GM19372 (cell line): Measurements from ENCODE around the gene NFKB1.
A peak's percentile ranks its signal among the peaks of the same experiment; 100 is the strongest.
"Not testable (repeated sequence)": the region's sequence is repeated elsewhere in the genome, so short reads cannot be mapped to it uniquely, and the experiment has no call there.

ENCODE experiments used
- ATAC-seq: cut with Tn5 transposase; IDR thresholded peaks from one replicate; pipeline ENCODE4 v1.9.1; 2021; ENCODE audit warnings: mild to moderate bottlenecking, low read depth, moderate library complexity; ENCODE audit not compliant: unreplicated experiment

NFKB1 gene

GRCh38 chr4:102500696-102501446 is at the start of gene NFKB1:
Gene NFKB1, plus strand, starts transcription at chr4:102501359. Its CDS starts 24,160 bp downstream, at chr4:102525519.
- peak; percentile 52 for ATAC-seq

- no peak for ATAC-seq
Observed at GRCh38 chr4:102452854-102453253, 48.3 kb upstream of the NFKB1 start.

GRCh38 chr4:102453827-102454226 is 47.3 kb upstream of the NFKB1 start:
- ATAC-seq, result no peak

GRCh38 chr4:102454268-102454667 is 46.9 kb upstream of the NFKB1 start:
- ATAC-seq, result no peak

GRCh38 chr4:102454981-102455685 is 46.0 kb upstream of the NFKB1 start:
- no peak for ATAC-seq

GRCh38 chr4:102455750-102456149 is 45.4 kb upstream of the NFKB1 start:
- no peak for ATAC-seq

GRCh38 chr4:102466298-102466697 is 34.9 kb upstream of the NFKB1 start:
- ATAC-seq, result no peak

- ATAC-seq, result no peak
Observed at GRCh38 chr4:102469806-102470205, 31.4 kb upstream of the NFKB1 start.

- no peak for ATAC-seq
Observed at GRCh38 chr4:102472441-102473013, 28.6 kb upstream of the NFKB1 start.

- no peak for ATAC-seq
Observed at GRCh38 chr4:102473476-102473875, 27.7 kb upstream of the NFKB1 start.

GRCh38 chr4:102474736-102475504 is 26.2 kb upstream of the NFKB1 start:
- ATAC-seq, result no peak

GRCh38 chr4:102477657-102478056 is 23.5 kb upstream of the NFKB1 start:
- no peak for ATAC-seq

- ATAC-seq, result no peak
Observed at GRCh38 chr4:102478186-102478585, 23.0 kb upstream of the NFKB1 start.

- ATAC-seq, result not testable (repeated sequence)
Observed at GRCh38 chr4:102479832-102480231, 21.3 kb upstream of the NFKB1 start.

- no peak for ATAC-seq
Observed at GRCh38 chr4:102483120-102483519, 18.0 kb upstream of the NFKB1 start.

GRCh38 chr4:102483990-102484692 is 17.0 kb upstream of the NFKB1 start:
- not testable (repeated sequence) for ATAC-seq

GRCh38 chr4:102492531-102493241 is 8.5 kb upstream of the NFKB1 start:
- ATAC-seq, result no peak

- no peak for ATAC-seq
Observed at GRCh38 chr4:102493257-102493656, 7.9 kb upstream of the NFKB1 start.

- ATAC-seq, result peak; percentile 67
Observed at GRCh38 chr4:102493794-102494193, 7.4 kb upstream of the NFKB1 start.

GRCh38 chr4:102494603-102495002 is 6.6 kb upstream of the NFKB1 start:
- ATAC-seq, result no peak
